H1 (cell line): ENCODE results near the gene PNCK. TPM values are rescaled to one million over a fixed set of nuclear protein-coding genes. Genes with fewer than 3 reads are reported as not detected.

ENCODE experiments used
- BACH1 ChIP-seq: IDR thresholded peaks from 2 replicates; pipeline ENCODE4 v1.6.1; 2012; ENCODE audit warnings: low read length, improper control_type of control experiment
- BCL11A ChIP-seq, 2 experiments: IDR thresholded peaks; one replicate each; pipeline ENCODE4 v1.6.1; 2011; ENCODE audit warnings: low read depth in 2 of 2, low read length in 2 of 2, mild to moderate bottlenecking in 2 of 2
- CREB1 ChIP-seq: IDR thresholded peaks from 2 replicates; pipeline ENCODE4 v1.6.1; 2012; ENCODE audit warnings: inconsistent platforms
- EZH2 ChIP-seq: fragments of 200-600 bp; sonication (generic); IDR thresholded peaks from 2 replicates; pipeline ENCODE4 v1.7.1; 2012; ENCODE audit warnings: low read depth, mild to moderate bottlenecking, moderate library complexity, low read length, inconsistent platforms; ENCODE audit not compliant: severe bottlenecking
- HDAC2 ChIP-seq, 2 experiments: fragments of 300-600 bp in 1 of 2; sonication (generic) in 1 of 2; IDR thresholded peaks; 2 replicates each; pipeline ENCODE4 v1.6.1; 2011 to 2012; ENCODE audit warnings: low read depth in 2 of 2, low read length in 2 of 2, mild to moderate bottlenecking in 2 of 2, moderate library complexity in 2 of 2, borderline replicate concordance in 1 of 2, inconsistent platforms in 1 of 2
- KDM5A ChIP-seq: fragments of 200-600 bp; IDR thresholded peaks from 2 replicates; pipeline ENCODE4 v1.7.1; 2012; ENCODE audit warnings: mild to moderate bottlenecking, low read length, inconsistent platforms, mixed read lengths
- TAF7 ChIP-seq: optimal IDR thresholded peaks from 2 replicates; pipeline ENCODE3; 2011; ENCODE audit warnings: low read depth, mild to moderate bottlenecking, inconsistent platforms, low read length, moderate library complexity, borderline replicate concordance
- polyA plus RNA-seq, 7 experiments: library from polyadenylated mRNA; depleted of rRNA in 3 of 7; stranded (reverse) in 5 of 7; unstranded in 2 of 7; fragments of >200 nt in 5 of 7; fragments of 200-250 nt in 2 of 7; gene quantifications; 1 replicate in 5 of 7; 2 replicates in 1 of 7; 4 replicates in 1 of 7; pipeline versions ENCODE4 v1.2.1 to v1.2.3, GENCODE V29; 2011 to 2013; ENCODE audit warnings: missing spikeins in 2 of 7, mixed read lengths in 2 of 7
- total RNA-seq: library from RNA; stranded (reverse); fragmentation: NEBNext Ultra II Directional; extraction: Animal tissue kit (Norgen Biotek cat#: 25700); gene quantifications from 2 replicates; pipeline ENCODE4 v1.2.1, GENCODE V29; 2021

Gene PNCK
- total and polyA plus RNA-seq, 2 of the 8 experiments (the other 6 are each of a cell fraction or from before 2014, with no cell fraction given) = 6.2 to 6.3 TPM

DNA sequence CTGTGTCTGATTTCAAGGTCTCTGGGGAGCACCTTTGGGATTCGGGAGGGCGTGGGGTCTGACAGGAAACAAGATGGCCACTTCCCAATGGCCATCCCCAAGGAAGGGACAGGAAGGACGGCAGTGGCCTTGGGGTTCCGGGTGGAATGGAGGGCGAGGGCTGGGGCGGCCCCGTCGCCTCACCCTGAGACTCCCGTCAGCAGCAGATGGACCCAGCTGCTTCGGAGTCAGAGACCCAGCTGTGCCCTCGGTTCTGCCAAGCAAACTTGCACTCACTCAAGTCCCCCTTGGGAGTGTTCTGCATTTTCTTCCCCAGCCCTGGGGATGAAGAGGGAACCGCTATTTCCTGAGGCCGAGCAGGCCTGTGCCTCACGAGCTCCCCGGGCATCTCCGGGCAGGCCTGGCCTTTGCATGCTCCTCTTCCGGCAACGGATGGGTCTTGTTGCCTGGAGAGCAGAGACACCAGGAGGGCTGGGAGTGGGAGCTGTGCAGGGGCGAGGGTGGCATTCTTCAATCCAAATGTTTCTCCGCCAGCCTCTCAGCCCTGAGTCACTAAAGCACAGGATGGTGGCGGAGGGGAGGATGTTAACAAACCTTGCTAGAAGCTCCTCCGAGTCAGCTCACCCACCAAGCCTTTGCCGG lies 33.4 kb downstream of the PNCK start (continued):
- TF ChIP-seq BCL11A (IDR thresholded peaks at IDR 0.05; ENCODE audit: low read depth in 2 of 2, low read length in 2 of 2) (no peak), CREB1 (no peak), EZH2 (no peak), KDM5A (no peak), HDAC2 (IDR thresholded peaks at IDR 0.05; ENCODE audit: borderline replicate concordance in 1 of 2, low read depth in 2 of 2, low read length in 2 of 2) (no peak), TAF7 (no peak), BACH1 (no peak)
